CD4-positive, alpha-beta T cell treated with Interleukin-17A for 1 hour (primary cell): ENCODE results near the gene ATP8B4.

Experiments used
- DNase-seq: peaks from one replicate; pipeline ENCODE4 v3.0.0-alpha.2; 2020

ATP8B4 gene

GRCh38 chr15:49888734-49889133 is 230.3 kb downstream of the ATP8B4 start:
- DNase-seq: no peak

- DNase-seq: no peak
These were observed 230.7 kb downstream of the ATP8B4 start for GRCh38 chr15:49888323-49888693.

DNA sequence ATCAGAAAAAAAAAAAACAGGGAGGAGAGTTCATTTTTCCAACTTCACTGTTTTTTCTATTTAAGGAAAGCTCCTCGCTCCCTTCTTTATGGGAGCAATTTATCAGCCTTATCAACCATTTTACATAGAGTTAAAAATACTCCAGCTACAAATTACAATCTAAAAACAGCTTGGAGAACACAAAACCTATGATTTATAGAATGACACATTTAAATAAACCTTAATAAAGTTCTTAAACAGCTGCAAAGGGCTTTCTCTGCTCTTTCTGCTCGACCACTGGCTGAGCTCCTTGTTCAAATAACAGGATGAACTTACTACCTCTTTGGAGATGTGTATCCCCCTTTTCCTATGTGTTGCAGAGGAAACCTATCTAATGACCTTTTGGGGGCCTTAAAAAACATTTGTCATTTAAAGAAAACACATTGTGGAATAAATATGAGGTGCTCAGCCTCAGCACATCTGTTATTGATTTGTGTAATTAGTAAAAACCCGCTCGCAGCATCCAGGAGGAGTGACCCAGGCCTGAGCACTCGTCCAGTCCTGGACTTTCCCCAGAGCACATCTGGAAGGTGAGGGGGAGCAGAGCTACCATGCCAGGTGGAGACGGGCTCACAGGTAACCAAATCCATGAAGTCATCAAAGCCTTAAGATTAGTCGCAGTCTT is 231.2 kb downstream of the ATP8B4 start:
- no peak for DNase-seq

DNA sequence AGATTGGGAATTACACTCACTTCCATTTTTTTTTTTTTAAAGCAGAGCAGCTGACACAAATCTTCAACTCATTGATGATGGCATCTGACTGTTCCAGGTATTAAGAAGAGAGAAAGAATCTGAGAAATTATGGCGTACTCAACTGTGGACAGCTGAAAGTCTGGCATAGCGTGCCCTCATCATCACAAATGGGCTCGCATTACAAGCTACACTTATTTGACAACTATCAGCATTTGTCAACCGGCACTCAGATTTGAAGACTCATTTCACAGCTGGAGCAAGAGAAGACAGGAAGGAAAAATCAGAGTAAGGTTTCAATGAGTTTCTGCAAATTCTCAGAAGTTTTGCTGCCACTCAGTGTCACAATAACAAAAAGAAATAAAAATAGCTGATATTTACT is 235.9 kb downstream of the ATP8B4 start:
- DNase-seq: no peak

DNA sequence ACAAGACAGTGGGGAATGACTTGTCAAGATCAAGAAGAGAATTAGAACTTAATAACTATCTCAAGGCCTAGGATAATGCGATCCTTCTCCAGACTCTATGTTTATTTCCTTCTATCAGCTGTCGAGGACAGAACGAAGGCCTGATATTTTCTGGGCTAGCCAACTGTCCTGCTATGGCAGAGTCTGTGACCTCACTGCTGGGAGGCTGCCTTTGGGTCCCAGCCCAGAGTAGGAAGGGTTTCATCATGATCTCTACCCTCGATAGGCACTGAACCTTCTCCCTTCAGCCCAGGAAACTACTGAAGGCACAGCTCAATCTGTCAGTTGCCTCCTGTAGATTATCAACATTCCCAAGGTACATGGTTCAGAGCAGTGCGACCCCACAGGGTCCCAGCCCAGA is 237.2 kb downstream of the ATP8B4 start:
- DNase-seq: no peak

GRCh38 chr15:49881433-49881832 is 237.6 kb downstream of the ATP8B4 start:
- no peak for DNase-seq

DNA sequence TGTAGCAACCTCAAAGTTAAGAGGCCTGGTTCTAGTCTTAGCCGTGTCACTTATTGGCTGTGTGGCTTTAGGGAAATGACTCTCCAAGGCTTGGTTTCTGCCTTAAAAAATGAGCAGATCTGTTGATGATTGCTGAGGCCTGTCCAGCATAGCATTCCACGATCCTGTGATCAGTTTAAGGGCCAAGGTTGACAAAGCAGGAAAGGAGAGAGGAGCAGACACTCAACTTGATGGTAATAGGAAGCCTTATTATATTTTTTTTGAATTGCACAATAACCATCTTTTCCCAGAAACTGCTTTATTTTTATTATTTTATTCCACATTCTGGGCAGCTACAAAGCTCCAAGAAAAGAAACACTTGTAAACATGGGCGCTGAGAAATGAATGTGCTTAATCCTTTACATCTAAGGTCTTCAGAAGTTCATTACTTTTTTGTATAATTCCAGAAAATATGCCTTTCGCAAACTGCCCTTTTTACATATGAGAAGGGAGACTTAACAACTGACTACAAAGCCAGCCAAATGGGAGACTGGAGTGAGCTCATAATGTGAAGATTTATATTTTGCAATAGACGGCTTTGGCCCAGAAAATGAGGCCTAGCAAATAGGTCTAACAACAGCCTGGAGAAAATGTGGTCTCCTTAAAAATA is 241.0 kb downstream of the ATP8B4 start:
- DNase-seq: no peak

- no peak for DNase-seq
These were observed 241.7 kb downstream of the ATP8B4 start for GRCh38 chr15:49877117-49877872.

DNA sequence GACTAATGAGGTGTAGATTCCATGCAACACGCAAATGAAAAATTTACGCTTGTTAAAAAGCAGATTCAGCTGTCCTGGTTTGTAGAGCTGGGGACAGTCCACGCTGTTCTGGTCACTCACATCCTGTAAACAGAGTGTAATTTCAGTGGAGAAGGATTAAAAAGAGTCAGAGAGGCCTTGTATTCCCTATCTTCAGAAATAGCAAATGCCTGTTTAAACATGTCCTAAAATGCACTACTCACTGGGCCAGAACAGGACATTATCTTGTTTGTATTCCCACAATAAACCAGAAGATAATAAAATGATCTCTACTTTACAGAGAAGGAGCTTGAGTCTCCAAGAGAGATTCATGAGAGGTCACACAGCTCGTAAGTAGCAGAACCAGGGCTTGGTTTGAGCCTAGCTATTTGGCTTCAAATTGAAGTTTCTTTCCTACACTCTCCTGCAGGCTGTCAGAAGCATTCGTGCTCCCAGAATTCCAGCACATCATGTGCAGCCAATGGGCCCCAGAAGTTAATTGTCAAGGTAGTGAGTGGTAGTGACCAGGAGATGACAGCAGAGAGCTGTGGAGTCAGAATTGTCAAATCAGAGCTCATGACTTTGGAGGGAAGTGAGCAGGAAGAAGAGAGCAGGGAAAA is 242.5 kb downstream of the ATP8B4 start:
- no peak for DNase-seq

- no peak for DNase-seq
These were observed 243.6 kb downstream of the ATP8B4 start for GRCh38 chr15:49875392-49875791.

DNA sequence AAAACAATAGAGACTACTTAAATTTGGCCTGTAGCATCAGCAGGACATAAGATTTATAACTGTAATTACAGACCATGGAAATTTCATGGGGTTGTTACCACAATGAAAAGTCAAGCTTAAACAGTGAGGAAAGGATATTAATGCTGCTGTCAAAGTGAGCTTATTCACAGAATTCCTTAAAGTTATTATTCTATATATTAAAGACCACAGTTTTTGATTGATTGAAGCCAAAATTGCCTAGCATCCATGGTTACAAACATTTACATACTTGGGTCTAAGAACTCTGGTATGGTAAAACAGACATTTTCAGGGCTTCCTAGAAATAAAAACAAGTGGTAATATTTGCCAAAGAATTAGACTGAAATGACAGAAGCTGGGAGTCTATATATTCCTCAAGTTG is 248.6 kb downstream of the ATP8B4 start:
- DNase-seq: no peak

GRCh38 chr15:49868348-49868747 is 250.7 kb downstream of the ATP8B4 start:
- DNase-seq: no peak

DNA sequence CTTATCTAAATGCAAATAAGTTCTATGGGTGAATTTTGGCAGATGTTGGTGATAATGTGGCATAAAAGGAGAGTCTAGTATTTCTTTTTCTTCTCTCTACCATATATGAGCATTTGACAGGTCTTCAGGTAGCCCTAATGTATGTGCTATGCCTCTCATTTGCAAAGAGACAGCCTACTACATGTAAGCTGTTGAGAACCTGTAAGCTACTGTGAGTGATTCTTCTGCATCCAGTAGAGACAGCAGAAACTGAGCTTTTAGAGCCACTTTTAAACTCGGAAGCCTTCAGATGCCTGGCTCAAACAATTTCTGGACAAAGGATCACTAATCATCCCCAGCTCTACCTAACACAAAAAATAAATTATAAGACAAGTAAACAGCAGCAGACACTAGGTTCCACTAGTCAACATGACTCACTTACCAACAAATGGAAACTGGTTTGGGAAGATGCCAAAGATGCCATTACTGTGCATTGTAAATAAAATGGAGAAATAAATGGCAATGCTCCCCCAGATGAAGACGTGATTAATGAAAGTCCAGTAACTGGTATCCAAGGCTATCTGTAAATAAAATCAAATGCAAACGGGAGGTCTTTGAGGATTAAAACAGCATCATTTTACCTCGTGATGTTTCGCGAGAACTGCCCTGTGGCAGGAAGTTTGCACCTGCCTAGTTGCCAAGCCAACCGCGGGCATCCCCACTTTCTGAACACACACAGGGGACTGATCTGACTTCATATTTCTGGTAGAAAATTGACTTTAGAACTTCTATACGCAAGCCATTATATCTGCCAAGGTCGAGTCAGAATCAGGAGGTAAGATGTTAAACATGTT is 252.9 kb downstream of the ATP8B4 start:
- no peak for DNase-seq

GRCh38 chr15:49864251-49864650 is 254.8 kb downstream of the ATP8B4 start:
- no peak for DNase-seq

DNA sequence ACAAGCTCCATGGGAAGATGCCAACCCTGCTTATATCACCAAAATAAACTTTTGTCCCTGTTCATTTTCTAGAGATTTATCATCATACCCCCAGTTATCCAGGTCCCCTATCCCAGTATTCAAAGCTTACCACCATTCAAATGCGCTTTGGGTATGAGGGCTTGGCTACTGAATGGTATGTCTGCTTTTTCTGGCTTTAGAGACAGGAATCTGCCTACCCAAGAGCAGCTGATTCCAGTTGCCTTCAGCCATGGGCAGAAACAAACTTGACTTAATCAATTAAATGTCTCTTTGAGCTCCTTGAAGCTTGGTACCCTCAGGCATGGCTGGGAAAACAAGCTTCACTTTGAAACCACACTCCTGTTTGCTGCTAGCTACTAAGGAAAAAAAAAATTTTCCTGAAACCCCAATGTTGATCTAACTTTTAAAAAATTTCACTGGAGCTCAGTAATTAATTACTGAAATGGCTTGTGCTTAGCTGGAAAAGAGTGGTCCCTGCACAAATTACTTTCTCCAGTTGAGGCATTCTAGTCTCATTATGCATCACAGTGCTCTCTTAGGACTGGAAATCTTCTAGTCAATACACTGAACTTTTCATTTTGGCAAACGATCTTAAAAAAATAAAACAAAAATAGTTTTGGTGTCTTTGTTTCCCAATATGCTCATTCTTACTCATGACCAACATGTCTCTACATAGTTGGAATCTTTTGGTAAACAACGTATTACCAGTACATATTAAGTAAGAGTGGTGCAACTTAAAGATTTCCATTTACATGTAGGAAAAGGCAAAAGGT is 255.4 kb downstream of the ATP8B4 start:
- DNase-seq: no peak

- DNase-seq: no peak
These were observed 258.9 kb downstream of the ATP8B4 start for GRCh38 chr15:49860101-49860500.

GRCh38 chr15:49857496-49858475 is 261.2 kb downstream of the ATP8B4 start:
- no peak for DNase-seq

DNA sequence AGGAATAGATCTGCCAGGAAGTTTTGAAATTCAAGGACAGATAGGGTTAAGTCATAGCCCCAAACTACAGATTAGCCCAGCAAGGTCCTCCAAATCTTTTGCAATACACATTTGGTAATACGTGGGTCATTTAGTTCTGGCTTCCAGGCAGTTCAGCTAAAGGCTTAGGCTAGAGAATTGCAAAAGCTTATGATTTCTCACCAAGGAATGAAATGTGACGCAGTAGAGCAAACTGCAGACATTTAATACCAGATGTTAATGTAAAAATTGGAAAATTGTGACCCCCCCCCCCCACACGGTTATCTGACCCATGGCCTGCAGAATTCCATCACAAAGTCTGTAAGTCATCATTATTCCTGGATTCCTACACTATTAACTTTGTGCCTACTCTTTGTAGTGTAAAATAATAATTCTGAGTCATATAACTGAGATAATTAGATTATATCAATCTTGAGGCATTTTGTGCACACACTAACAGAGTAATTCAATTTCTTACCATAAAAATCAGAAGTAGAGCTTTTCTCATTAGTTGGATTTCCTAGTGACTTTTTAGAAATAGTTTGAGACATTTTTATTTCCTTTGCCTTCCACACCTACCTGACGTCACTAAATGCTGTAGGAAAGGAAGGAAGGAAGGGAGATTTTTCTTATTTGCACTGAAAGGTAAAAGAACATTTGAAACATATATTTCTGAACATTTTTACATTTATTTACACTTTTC is 263.0 kb downstream of the ATP8B4 start:
- DNase-seq: no peak

GRCh38 chr15:49852756-49853155 is 266.3 kb downstream of the ATP8B4 start:
- DNase-seq: no peak

GRCh38 chr15:49848807-49849206 is 270.2 kb downstream of the ATP8B4 start:
- no peak for DNase-seq
